Activated T-cell treated with anti-CD3 and anti-CD28 coated beads, Interleukin-2, amount 50 U/mL, for 4 hours (primary cell): Measurements from ENCODE around the gene EMILIN1. TPM values are rescaled to one million over a fixed set of nuclear protein-coding genes. Genes with fewer than 3 reads are reported as not detected.
A peak's percentile ranks its signal among the peaks of the same experiment; 100 is the strongest.

Experiments
- ATAC-seq, 2 donors: fragments of 200-7000 bp; cut with Tn5 transposase; one replicate each; pipeline ENCODE4 v1.10.0; 2021
- DNase-seq: peaks from one replicate; pipeline ENCODE4 v3.0.0-alpha.2; 2020
- H3K27me3 Mint-ChIP-seq: one replicate; pipeline ENCODE4 v1.8.0; 2021; ENCODE audit warnings: low read depth, mixed read lengths
- H3K36me3 Mint-ChIP-seq: one replicate; pipeline ENCODE4 v1.8.0; 2022; ENCODE audit warnings: mixed read lengths; ENCODE audit not compliant: insufficient read depth
- H3K4me1 Mint-ChIP-seq: one replicate; pipeline ENCODE4 v1.8.0; 2021; ENCODE audit warnings: low read depth, mixed read lengths
- H3K4me3 Mint-ChIP-seq: one replicate; pipeline ENCODE4 v1.8.0; 2021; ENCODE audit warnings: mild to moderate bottlenecking, moderate library complexity, mixed read lengths
- H3K9me3 Mint-ChIP-seq: one replicate; pipeline ENCODE4 v1.8.0; 2021; ENCODE audit warnings: mixed read lengths
- total RNA-seq, 3 donors: library from RNA; stranded (reverse); gene quantifications; one replicate each; pipeline ENCODE4 v1.2.1, GENCODE V29; 2021

The EMILIN1 gene
- total RNA-seq = 1 to 10 TPM in 2 of 3 donors, under 1 TPM in 1; 0.76 to 1.4 (median 1.3) TPM

DNA sequence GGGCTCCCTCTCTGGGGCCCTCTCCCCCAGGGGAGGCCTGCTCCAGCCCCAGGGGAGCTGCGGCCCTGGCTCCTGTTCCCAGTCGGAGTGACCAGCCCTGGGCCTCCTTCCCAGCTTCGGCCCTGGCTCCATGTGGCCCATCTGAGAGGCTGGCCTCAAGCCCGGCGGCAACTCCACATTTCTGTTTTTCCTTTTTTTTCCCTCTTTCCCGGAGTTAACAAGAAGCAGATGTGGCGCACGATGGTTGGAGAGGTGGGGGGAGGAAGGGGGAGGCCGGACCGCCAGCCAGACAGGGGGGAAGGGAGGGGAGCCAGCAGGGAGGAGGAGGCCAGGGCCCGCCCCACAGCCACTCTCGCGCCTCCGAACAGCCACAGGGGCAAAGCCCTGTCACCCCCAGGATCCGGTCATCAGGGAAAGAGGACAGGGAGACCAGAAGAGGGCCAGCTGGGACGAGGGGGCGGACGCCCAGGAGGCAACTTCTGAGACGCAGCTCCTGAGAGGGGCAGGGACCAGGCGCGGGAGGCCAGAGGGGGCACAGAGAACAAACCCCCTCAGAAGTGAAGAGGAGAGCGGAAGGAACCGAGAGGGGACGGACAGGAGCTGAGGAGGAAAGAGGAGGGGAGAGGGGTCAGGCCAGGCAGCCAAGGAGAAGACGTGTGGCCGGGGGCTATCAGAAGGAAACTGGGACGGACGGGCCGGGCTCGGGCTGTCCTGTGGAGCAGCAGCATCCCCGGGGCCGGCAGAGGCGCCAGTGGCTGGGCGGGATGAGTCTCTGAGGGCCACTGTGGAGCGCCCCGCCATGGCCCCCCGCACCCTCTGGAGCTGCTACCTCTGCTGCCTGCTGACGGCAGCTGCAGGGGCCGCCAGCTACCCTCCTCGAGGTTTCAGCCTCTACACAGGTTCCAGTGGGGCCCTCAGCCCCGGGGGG is at the start of gene EMILIN1:
Gene EMILIN1, plus strand, starts transcription at position 349 of the 928 bp plus-strand sequence. Its CDS starts 451 bp downstream, at position 800.
- H3K9me3 Mint-ChIP-seq = no peaks in the 10 kb centered on the region
- ATAC-seq = no peak
- H3K4me3 Mint-ChIP-seq = no peak within 1 kb of the TSS
- no peaks in the 10 kb centered on the region for H3K36me3 Mint-ChIP-seq
- H3K4me1 Mint-ChIP-seq = peaks cover 46% of the 10 kb centered on the region
- H3K27me3 Mint-ChIP-seq = no peaks in the 10 kb centered on the region
- no peak for DNase-seq

DNA sequence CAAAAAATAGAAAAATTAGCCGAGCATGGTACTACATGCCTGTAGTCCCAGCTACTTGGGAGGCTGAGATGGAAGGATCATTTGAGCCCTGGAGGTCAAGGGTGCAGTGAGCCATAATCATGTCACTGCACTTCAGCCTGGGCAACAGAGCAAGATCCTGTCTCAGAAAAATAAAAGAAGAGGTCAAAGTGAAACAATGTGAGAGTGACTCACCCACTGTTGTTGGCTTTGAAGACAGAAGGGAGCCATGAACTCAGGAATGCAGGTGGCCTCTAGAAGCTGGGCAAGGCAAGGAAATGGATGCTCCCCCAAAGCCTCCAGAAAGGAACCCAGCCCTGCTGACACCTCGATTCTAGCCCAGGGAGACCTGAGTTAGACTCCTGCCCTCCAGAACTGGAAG is 49.4 kb upstream of the EMILIN1 start:
- no peak overlapping the region for H3K4me3 Mint-ChIP-seq
- peaks cover 6% of the 10 kb centered on the region for H3K36me3 Mint-ChIP-seq

DNA sequence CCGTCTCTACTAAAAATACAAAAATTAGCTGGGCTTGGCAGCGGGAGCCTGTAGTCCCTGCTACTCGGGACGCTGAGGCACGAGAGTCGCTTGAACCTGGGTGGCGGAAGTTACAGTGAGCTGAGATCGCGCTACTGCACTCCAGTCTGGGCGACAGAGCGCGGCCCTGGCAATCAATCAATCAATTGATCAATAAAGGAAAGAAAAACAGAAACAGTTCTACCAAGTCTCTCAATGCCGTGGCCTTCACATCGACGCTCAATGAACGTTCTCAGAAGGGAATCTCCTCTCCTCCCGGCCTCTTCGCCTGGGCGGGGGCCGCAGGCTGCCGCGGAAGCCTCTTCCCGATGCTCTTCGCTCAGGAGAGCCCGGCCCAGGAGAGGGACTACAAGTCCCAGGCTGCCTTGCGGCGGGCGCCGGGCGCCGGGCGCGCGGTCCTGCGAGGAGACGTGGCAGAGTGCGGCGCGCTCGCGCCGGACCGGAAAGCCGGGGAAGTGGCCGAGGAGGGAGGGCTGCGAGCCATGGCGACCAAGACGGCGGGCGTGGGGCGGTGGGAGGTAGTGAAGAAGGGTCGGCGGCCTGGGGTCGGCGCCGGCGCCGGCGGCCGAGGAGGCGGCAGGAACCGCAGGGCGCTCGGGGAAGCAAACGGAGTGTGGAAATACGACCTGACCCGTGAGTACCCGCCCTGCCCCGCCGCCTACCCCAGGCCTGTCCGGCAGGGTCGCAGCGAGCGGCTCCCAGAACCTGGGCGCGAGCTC is 45.7 kb upstream of the EMILIN1 start, which contains the start of gene TMEM214:
Gene TMEM214, plus strand, starts transcription at position 471 of the 758 bp plus-strand sequence. Its CDS starts 51 bp downstream, at position 522.
- peaks cover 17% of the 10 kb centered on the region for H3K36me3 Mint-ChIP-seq
- peak; percentile 69 for DNase-seq
- peak; percentile 99 for ATAC-seq
- no peaks in the 10 kb centered on the region for H3K9me3 Mint-ChIP-seq
- no peaks in the 10 kb centered on the region for H3K27me3 Mint-ChIP-seq
- H3K4me3 Mint-ChIP-seq = peak within 1 kb of the TSS; percentile 93
- H3K4me1 Mint-ChIP-seq = peaks cover 32% of the 10 kb centered on the region

More for the DNA sequence above, 49.4 kb upstream of the EMILIN1 start:
- Mint-ChIP-seq H3K9me3 (no peaks in the 10 kb centered on the region), H3K27me3 (no peaks in the 10 kb centered on the region), H3K4me1 (peaks cover 23% of the 10 kb centered on the region)
- DNase-seq = no peak
- no peak for ATAC-seq

DNA sequence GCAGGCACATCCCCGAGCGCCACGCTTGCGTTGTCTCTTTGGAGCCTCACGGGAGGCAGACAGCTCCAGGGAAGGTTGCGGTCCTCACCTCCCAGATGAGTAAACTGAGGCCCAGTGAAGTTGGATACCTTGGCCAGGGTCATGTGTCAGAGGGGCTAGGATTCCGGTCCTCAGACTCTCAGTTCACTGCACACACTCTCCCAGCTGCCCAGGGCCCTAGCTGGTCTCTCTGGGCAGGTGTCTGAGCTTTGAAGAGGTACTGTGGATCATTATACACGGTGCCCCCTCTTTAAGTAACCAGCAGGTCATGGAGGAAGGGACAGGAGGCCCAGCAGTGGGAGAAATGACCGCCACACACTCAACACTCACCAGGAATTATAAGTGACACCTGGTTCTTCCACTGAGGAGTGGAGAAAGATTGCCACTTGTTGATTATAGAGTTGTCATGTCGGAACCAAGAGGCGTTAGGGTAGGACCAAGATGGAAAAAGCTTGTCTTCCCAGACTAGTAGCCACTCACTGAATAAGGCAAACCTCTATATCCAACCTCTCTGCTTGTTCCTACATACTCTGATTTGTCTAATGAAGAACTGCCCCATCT is 45.1 kb upstream of the EMILIN1 start:
- H3K36me3 Mint-ChIP-seq = peaks cover 18% of the 10 kb centered on the region
- H3K4me1 Mint-ChIP-seq = peaks cover 32% of the 10 kb centered on the region
- ATAC-seq (peak; percentile 8 to 12), DNase-seq (no peak)
- H3K4me3 Mint-ChIP-seq = peak overlapping the region; percentile 93
- H3K9me3 Mint-ChIP-seq = no peaks in the 10 kb centered on the region
- H3K27me3 Mint-ChIP-seq = no peaks in the 10 kb centered on the region

DNA sequence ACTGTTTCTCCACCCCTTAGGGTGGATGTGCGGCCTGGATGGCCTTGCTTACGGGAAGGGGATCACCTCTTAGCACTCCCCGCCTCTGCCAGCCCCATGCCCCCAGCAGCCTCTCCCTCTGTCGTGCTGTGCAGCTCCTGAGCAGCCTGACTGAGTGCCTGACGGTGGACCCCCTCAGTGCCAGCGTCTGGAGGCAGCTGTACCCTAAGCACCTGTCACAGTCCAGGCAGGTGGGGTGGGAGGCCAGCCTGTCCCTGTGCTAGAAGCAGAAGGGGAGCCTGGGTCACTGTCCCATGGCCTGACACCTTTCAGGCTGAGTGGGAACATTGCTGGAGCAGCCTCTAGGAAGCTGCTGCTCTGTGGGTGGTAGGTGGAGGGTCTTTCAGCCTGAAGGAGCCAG is 40.4 kb upstream of the EMILIN1 start:
- no peaks in the 10 kb centered on the region for H3K27me3 Mint-ChIP-seq

DNA sequence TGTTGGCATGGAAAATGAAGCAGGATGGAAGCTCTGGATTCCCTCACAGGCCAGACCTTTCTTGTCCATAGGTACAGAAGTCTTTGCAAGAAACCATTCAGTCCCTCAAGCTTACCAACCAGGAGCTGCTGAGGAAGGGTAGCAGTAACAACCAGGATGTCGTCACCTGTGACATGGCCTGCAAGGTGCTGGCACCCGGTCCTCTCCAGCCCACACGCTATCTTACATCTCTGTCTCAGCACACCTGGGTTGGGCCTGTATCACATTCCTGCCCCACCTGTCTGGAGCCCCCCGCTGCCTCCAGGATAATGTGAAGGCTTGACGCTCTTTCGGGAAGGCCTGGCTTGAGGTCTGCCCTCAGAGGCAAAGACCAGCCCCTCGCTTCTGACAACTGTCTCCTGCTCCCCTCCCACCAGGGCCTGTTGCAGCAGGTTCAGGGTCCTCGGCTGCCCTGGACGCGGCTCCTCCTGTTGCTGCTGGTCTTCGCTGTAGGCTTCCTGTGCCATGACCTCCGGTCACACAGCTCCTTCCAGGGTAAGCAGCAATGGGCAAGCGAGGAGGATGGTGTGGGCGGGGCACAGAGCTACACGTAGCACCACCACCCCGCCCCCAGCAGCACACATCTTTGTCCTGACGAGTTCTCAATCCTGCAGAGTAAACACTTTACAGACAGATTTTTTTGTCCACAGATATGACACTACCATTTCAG is 39.6 kb upstream of the EMILIN1 start:
- no peak overlapping the region for H3K4me3 Mint-ChIP-seq
- no peaks in the 10 kb centered on the region for H3K9me3 Mint-ChIP-seq
- no peaks in the 10 kb centered on the region for H3K27me3 Mint-ChIP-seq
- peaks cover 14% of the 10 kb centered on the region for H3K4me1 Mint-ChIP-seq
- H3K36me3 Mint-ChIP-seq = peaks cover 41% of the 10 kb centered on the region
- DNase-seq (no peak), ATAC-seq (no peak)

More for the DNA sequence above, 40.4 kb upstream of the EMILIN1 start:
- Mint-ChIP-seq H3K9me3 (no peaks in the 10 kb centered on the region), H3K36me3 (peaks cover 41% of the 10 kb centered on the region), H3K4me3 (no peak overlapping the region), H3K4me1 (peaks cover 19% of the 10 kb centered on the region)
- DNase-seq = no peak
- no peak for ATAC-seq

DNA sequence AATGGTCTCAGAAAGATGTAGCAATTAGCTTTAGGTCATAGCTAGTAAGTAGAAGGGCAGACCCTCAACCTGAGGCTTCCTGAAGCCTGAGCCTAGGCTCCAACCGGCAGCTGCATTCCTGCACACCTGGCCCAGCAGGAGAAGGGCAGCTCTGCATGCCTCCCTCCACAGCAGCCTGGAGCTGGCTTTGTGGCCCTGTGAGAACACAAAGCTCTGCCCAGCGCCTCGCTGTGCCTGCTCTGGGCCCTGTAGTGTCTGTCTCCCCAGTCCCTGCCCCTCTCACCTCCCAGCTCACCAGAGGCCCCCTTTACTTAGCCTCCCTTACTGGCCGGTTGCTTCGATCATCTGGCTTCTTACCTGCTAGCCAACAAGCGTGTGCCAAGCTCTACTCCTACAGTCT is 39.0 kb upstream of the EMILIN1 start:
- ATAC-seq (no peak), DNase-seq (no peak)
- H3K9me3 Mint-ChIP-seq = no peaks in the 10 kb centered on the region
- peaks cover 36% of the 10 kb centered on the region for H3K36me3 Mint-ChIP-seq
- no peak overlapping the region for H3K4me3 Mint-ChIP-seq
- peaks cover 8% of the 10 kb centered on the region for H3K4me1 Mint-ChIP-seq
- no peaks in the 10 kb centered on the region for H3K27me3 Mint-ChIP-seq

DNA sequence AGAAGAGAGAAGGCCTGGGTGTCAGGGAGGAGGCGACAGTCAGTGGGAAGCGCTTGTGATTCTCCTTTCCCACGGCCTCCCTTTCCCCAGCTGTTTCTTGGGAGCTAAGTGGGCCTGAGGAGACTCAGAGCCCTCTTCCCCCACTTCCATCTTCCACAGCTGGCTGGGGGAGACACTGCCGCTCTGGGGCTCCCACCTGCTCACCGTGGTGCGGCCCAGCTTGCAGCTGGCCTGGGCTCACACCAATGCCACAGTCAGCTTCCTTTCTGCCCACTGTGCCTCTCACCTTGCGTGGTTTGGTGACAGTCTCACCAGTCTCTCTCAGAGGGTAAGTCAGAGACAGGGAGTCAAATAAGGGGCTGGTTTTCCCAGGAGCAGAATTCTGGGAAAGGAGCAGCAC is 38.5 kb upstream of the EMILIN1 start:
- ATAC-seq (no peak), DNase-seq (no peak)
- peaks cover 6% of the 10 kb centered on the region for H3K4me1 Mint-ChIP-seq
- H3K9me3 Mint-ChIP-seq = no peaks in the 10 kb centered on the region
- no peaks in the 10 kb centered on the region for H3K27me3 Mint-ChIP-seq
- H3K4me3 Mint-ChIP-seq = no peak overlapping the region
- H3K36me3 Mint-ChIP-seq = peaks cover 36% of the 10 kb centered on the region

DNA sequence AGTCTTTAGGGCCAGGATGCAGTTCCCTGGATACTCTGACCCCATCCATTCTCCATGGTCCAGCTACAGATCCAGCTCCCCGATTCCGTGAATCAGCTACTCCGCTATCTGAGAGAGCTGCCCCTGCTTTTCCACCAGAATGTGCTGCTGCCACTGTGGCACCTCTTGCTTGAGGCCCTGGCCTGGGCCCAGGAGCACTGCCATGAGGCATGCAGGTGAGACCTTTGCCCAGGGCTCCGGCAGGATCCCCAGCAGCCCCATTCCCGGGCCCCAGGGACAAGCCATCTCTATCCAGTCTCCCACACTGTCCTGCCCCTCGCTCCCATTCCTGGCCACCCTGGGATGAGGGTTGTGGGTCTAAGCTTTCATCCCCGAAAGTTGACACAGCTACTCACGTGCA is 38.1 kb upstream of the EMILIN1 start:
- peaks cover 35% of the 10 kb centered on the region for H3K36me3 Mint-ChIP-seq

DNA sequence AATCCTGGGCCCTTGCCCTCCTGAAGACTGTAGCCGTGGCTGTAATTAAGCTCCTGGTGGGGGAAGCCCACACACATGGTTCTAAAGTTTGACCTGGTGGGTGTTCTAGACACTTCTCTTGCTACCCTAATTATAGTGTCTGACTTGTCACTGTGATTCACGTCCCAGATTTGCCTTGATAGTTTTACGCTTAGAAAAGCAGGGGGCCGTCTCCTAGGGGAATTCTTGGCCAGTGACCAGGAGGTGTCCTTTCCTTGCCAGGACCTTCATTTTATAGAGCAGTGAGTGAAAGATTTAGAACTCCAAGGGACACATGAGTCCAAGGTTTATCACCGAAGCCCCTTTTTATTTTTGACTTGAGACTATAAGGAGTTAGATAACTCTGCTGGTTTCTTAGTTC is 36.7 kb upstream of the EMILIN1 start:
- Mint-ChIP-seq H3K4me1 (peaks cover 2% of the 10 kb centered on the region), H3K27me3 (no peaks in the 10 kb centered on the region), H3K4me3 (no peak overlapping the region), H3K36me3 (peaks cover 33% of the 10 kb centered on the region), H3K9me3 (no peaks in the 10 kb centered on the region)
- DNase-seq = no peak
- ATAC-seq = no peak

More for the DNA sequence above, 38.1 kb upstream of the EMILIN1 start:
- Mint-ChIP-seq H3K9me3 (no peaks in the 10 kb centered on the region), H3K4me3 (no peak overlapping the region), H3K4me1 (peaks cover 2% of the 10 kb centered on the region), H3K27me3 (no peaks in the 10 kb centered on the region)
- no peak for ATAC-seq
- no peak for DNase-seq

DNA sequence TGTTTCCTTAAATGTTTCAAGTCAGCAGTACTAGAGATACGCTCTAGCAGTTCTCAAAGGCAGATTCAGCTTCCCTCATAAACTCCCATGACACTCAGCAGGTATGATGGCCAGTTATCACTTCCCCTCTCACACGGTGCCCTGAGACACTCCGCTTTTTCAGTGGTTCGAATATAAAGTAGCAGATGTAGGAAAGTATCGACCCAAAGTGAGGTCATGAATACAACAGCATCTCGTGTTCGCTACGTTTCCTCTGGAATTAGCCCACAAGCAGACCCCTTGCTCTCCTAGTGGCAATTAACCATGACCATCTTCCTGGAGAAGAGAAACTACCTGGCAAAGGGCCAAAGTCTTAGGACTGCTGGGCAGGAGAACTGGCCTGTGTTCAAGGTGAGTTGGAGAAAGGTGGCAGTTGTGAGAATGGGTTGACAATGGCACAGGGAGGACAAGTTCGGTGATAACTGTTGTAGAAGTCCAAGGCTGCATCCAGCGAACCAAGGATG is 36.2 kb upstream of the EMILIN1 start:
- Mint-ChIP-seq H3K27me3 (no peaks in the 10 kb centered on the region), H3K9me3 (no peaks in the 10 kb centered on the region), H3K4me1 (peaks cover 2% of the 10 kb centered on the region), H3K4me3 (no peak overlapping the region), H3K36me3 (peaks cover 28% of the 10 kb centered on the region)
- DNase-seq (no peak), ATAC-seq (no peak)

DNA sequence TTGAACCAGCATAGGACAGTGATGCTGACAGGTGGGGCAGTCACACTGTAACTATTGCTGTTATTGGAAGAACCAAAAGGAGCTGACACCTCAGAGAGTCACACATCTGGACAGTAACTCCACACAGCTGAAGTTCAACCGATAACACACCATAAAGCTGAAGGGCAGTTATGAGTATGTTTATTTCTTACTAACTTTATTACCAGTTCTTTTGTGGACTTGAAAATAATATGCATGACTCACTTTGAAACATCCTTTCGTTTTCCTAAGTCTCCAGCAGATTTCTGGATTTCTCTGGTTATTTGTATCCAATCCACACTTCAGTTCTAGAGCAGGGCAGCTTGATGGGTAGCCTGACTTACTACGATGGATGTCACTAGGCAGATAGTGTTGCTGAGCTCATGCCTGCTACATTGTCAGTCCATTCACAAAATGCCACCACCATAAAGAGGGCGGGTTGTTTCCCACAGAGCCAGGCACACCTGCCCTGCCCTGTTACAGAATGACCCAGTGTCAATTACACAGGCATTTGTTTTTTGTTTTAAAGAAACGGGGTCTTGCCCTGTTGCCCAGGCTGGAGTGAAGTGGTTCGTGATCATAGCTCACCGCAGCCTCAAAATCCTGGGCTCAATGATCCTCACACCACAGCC is 35.3 kb upstream of the EMILIN1 start:
- Mint-ChIP-seq H3K27me3 (no peaks in the 10 kb centered on the region), H3K36me3 (peaks cover 23% of the 10 kb centered on the region), H3K9me3 (no peaks in the 10 kb centered on the region), H3K4me3 (no peak overlapping the region), H3K4me1 (peaks cover 2% of the 10 kb centered on the region)
- no peak for DNase-seq
- no peak for ATAC-seq
